Mammary epithelial cell (primary cell): ENCODE measurements around the gene SLC25A21.

Experiments used
- CTCF ChIP-seq, 2 donors: IDR thresholded peaks in 1 of 2; conservative IDR thresholded peaks in 1 of 2; 2 replicates each; pipeline ENCODE4 v1.5.1; 2011 to 2012; ENCODE audit warnings: inconsistent platforms in 2 of 2, low read length in 2 of 2, mild to moderate bottlenecking in 2 of 2, control low read depth in 1 of 2, low read depth in 1 of 2; ENCODE audit not compliant: insufficient read depth in 1 of 2; ENCODE audit errors: extremely low read depth in 1 of 2
- EZH2 ChIP-seq: IDR thresholded peaks from 2 replicates; pipeline ENCODE4 v1.6.1; 2012; ENCODE audit warnings: low read length, inconsistent platforms, borderline replicate concordance

GRCh38 chr14:37083599-37083998 lies 88.8 kb downstream of the SLC25A21 start:
- TF ChIP-seq CTCF (conservative IDR thresholded peaks at IDR 0.05 in 1 of 2, IDR thresholded peaks at IDR 0.05 in 1 of 2; ENCODE audit: extremely low read depth in 1 of 2, insufficient read depth in 1 of 2, low read depth in 1 of 2, low read length in 2 of 2), result no peak
- no peak for TF ChIP-seq EZH2
